Keratinocyte (primary cell): ENCODE measurements around the gene GUF1.

Experiments
- EZH2 ChIP-seq: IDR thresholded peaks from one replicate; pipeline ENCODE4 v1.6.1; 2012; ENCODE audit warnings: inconsistent platforms, mild to moderate bottlenecking, low read length, moderate library complexity
- TF ChIP-seq, protein P1 (sequence below), 3 experiments: IDR thresholded peaks in 1 of 3; conservative IDR thresholded peaks in 1 of 3; optimal IDR thresholded peaks in 1 of 3; 2 replicates in 2 of 3; 3 replicates in 1 of 3; pipeline versions ENCODE3 to v1.5.1; 2011; ENCODE audit warnings: low read length in 3 of 3, mild to moderate bottlenecking in 3 of 3, moderate library complexity in 2 of 3, control low read depth in 1 of 3, inconsistent platforms in 1 of 3; ENCODE audit not compliant: insufficient read depth in 2 of 3; ENCODE audit errors: extremely low read depth in 1 of 3

DNA sequence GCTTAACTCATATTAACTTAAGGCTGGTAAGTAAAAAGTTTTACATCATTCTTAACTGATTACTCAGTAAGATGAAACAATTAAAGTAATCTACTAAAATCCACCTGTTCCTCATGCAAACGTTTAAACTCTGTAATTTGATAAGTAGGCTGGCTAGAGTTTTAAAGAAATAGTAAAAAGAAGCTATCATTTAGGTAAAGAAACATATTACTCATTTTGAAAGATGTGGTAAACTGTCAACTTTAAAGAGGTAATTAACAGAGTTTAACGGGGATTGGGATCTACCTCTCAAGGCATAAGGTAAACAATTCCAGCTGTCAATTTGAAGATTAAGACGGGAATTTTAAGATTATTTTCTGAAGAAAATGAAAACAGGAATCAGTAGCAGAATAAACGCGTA is 38.4 kb downstream of the GUF1 start:
- TF ChIP-seq EZH2, result no peak
- TF ChIP-seq, protein P1, sequence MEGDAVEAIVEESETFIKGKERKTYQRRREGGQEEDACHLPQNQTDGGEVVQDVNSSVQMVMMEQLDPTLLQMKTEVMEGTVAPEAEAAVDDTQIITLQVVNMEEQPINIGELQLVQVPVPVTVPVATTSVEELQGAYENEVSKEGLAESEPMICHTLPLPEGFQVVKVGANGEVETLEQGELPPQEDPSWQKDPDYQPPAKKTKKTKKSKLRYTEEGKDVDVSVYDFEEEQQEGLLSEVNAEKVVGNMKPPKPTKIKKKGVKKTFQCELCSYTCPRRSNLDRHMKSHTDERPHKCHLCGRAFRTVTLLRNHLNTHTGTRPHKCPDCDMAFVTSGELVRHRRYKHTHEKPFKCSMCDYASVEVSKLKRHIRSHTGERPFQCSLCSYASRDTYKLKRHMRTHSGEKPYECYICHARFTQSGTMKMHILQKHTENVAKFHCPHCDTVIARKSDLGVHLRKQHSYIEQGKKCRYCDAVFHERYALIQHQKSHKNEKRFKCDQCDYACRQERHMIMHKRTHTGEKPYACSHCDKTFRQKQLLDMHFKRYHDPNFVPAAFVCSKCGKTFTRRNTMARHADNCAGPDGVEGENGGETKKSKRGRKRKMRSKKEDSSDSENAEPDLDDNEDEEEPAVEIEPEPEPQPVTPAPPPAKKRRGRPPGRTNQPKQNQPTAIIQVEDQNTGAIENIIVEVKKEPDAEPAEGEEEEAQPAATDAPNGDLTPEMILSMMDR (optimal IDR thresholded peaks at IDR 0.05 in 1 of 3, IDR thresholded peaks at IDR 0.05 in 1 of 3, conservative IDR thresholded peaks at IDR 0.05 in 1 of 3; ENCODE audit: extremely low read depth in 1 of 3, insufficient read depth in 2 of 3, low read length in 3 of 3), result no peak
